GM19351 (cell line): ENCODE data around the gene ARHGEF4.
A peak's percentile ranks its signal among the peaks of the same experiment; 100 is the strongest.

Source experiments
- ATAC-seq: cut with Tn5 transposase; IDR thresholded peaks from one replicate; pipeline ENCODE4 v1.9.1; 2021; ENCODE audit warnings: mild to moderate bottlenecking, moderate library complexity; ENCODE audit not compliant: unreplicated experiment

The ARHGEF4 gene

DNA sequence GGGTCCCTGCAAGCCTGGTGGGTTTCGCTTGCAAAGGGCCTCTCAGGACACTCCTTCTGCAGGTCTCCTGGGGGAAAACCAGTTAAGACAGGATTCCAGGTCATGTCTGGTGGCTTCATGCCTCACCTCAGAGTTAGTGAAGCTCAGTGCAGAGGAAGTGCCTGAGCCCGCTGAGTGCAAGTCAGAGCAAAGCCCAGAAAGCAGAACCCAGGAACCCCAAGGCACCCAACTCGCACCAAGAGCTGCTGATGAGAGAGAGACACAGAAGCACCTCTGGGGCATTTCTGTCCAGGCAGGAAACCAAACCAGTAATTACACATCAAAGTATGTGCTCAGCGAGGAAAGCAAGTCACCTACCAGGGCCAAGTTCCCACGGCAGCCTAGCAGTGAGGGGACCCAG, 78.4 kb downstream of the ARHGEF4 start:
- ATAC-seq = no peak

DNA sequence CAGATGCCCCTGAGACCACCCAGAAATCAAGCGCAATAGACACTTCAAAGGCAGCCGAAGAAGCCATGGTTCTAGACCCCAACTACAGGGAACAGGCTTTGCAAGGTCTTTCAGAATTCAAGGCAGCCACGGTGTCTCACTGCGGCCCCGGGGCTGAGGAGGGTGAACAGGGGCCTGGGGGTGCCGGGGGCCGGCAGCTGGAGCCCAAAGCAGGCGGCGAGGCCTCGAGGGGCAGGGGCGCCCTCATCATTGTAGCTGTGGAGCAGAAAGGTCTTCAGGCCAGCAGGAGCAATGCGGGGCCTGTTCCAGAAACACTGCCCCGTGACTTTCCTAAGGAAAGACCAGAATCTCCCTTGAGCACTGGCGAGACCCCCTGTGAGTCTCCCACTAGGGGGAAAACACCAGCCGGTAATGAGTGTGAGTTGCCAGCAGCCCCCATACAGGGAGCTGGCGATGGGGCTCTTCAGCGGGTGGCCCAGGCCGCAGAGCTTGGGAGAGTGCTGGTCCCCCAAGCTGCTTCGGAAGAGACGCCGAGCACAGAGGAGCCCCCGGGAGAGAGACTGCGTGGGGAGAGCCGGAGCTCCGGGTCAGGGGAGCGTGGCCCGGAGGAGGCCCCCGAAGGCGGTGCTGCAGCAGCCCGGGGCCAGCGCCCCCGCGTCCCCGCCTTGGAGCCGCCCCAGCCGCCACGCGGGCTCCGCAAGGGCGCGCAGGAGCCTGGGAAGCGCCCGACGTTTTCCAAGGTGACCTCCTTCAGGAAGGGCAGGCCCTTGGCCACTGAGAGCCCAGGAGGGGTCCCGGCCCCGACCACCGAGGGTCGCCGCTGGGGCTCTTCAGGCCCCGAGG, 79.1 kb downstream of the ARHGEF4 start:
- no peak for ATAC-seq

GRCh38 chr2:130916438-130916705, 79.7 kb downstream of the ARHGEF4 start:
- no peak for ATAC-seq

GRCh38 chr2:130917006-130917688, 80.4 kb downstream of the ARHGEF4 start:
- ATAC-seq = no peak

DNA sequence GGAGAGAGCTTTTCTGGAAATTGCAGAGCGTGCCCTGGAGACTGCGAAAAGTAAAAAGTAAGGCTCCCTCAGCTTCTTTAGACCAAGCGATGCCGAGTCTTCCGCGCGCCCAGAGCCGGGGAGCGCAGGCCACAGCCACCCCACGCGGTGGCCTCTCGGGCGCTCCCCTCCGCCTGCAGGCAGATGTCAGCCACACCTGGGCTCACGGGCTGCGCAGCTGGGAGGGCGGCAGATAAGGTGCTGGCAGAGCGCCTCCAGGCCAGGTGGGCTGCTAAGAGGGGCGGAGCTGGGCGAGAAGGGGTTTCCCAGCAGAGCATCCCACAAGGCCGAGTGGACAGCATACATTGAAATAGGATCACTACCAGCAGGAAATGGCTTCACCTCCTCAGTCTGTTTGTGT, 81.7 kb downstream of the ARHGEF4 start:
- ATAC-seq = no peak

GRCh38 chr2:130920415-130921163, 83.9 kb downstream of the ARHGEF4 start:
- ATAC-seq = no peak

GRCh38 chr2:130921164-130921476, 84.4 kb downstream of the ARHGEF4 start:
- no peak for ATAC-seq

GRCh38 chr2:130922417-130922816, 85.7 kb downstream of the ARHGEF4 start:
- ATAC-seq = no peak

- no peak for ATAC-seq
Observed at GRCh38 chr2:130928385-130928784, 91.7 kb downstream of the ARHGEF4 start.

- ATAC-seq = no peak
Observed at GRCh38 chr2:130930740-130931659, 94.3 kb downstream of the ARHGEF4 start.

DNA sequence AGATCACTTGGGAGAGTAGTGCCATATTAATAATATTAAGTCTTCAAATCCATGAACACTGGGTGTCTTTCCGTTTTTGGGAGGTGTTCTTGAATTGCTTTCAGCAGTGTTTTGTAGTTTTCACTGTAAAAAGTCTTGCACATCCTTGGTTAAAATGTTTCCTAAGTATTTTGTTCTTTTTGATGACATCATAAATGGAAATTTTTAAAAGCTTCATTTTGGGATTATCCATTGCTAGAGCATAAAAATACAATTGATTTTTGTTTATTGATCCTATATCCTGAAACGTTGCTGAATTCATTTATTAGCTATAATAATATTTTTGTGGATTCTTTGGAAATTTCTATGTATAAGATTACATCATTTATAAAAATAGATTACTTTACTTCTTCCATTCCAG, 96.8 kb downstream of the ARHGEF4 start:
- ATAC-seq = no peak

- ATAC-seq = no peak
Observed at GRCh38 chr2:130936451-130936850, 99.7 kb downstream of the ARHGEF4 start.

GRCh38 chr2:130947967-130948366, 111.3 kb downstream of the ARHGEF4 start:
- no peak for ATAC-seq

- ATAC-seq = no peak
Observed at GRCh38 chr2:130949954-130950353, 113.2 kb downstream of the ARHGEF4 start.

GRCh38 chr2:130951018-130951417, 114.3 kb downstream of the ARHGEF4 start:
- no peak for ATAC-seq

DNA sequence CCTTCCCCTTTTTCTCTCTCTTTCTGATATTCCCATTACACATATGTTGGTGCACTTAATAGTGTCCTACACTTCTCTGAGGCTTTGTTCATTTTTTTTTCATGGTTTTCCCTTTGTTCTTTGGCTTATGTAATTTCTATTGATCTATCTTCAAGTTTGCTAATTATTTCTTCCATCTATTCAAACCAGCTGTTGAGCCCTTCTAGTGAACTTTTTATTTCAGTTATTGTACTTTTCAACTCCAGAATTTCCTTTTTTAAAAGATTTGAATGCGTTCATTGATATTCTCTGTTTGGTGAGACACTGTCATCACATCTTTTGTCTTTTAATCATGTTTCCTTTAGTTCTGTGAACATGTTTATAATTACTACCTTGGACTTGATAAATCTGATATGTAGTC, 118.2 kb downstream of the ARHGEF4 start:
- no peak for ATAC-seq

- ATAC-seq = no peak
Observed at GRCh38 chr2:130957915-130958314, 121.2 kb downstream of the ARHGEF4 start.

DNA sequence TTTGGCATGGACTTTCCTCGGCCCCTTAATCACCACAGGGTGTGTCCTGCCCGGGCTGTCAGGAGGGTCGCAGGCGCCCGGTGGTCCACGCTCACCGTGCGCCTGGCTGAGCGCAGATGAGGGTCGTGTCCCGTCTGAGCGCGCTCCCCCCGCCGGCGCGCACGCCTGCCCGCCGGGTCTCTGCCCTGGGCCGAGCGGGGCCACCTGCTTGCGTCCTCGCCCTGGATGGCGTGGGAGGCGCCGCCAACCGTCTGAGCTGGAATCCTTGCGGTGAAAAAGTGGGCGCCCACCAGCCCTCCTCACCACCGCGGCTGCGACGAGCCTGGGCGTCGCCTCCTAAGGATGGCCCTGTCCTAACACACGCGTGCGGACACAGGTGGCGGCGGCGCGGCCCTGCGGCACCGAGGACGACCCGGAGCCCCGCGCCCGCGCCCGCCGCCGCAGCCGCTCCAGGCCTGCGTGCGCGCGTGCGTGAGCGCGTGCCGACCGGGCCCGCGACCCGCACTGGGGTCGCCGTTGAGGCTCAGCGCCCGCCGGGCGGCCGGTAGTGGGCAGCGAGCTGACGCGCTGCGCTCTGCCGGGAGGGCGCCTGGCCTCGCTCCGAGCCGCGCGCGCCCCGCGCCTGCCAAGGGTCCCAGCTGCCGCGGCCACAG, 126.6 kb downstream of the ARHGEF4 start:
- ATAC-seq = no peak

DNA sequence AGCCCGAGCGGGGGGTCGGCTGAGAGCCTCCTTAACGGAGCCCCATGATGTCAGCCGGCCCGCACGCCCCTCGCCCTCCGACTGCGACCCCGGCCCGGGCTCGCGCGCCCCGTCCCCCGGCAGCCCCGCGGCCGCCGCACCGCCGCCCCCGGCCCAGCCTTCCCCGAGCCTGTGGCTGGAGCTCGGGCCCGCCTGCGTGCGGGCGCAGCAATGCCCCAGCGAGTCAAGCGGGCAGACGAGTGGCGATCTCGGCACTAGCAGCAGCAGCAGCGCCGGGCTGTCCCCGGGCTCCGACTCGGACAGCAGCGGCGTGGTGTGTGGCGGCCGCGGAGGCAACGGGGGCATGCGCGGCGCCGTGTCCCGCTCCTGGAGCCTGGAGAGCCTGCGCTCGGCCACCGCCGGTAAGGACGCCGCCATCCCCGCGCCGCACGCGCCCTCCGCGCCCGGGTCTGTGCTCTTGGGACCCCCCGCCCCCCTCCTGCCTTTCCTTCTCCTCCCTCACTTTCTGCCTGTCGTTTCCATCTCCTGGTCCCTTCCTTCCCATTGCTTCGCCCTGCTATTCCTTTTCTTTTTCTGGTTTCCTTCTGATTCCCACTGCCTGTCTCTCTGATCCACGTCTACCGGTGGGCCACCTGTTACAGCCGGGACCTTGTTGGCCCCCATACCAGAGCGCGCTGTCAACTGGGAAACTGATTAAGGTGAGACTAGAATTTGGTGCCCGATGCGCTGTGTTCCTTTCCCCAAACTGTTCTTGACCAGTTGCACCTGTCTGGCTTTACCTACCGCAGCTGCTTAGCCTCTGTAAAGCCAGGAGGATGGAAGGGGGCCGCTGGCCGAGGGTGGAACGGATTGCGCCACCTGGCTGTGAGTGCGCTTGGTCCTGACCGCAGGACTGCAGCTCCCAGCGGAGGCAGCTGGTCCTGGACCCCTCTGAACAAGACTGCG, 127.4 kb downstream of the ARHGEF4 start:
- peak; percentile 60 for ATAC-seq
